ENCODE results near the gene TALDO1. TPM values are rescaled to one million over a fixed set of nuclear protein-coding genes. Genes with fewer than 3 reads are reported as not detected.

Gene TALDO1
- total RNA-seq, 1 donor from 2014 or later: 79.3 TPM

DNA sequence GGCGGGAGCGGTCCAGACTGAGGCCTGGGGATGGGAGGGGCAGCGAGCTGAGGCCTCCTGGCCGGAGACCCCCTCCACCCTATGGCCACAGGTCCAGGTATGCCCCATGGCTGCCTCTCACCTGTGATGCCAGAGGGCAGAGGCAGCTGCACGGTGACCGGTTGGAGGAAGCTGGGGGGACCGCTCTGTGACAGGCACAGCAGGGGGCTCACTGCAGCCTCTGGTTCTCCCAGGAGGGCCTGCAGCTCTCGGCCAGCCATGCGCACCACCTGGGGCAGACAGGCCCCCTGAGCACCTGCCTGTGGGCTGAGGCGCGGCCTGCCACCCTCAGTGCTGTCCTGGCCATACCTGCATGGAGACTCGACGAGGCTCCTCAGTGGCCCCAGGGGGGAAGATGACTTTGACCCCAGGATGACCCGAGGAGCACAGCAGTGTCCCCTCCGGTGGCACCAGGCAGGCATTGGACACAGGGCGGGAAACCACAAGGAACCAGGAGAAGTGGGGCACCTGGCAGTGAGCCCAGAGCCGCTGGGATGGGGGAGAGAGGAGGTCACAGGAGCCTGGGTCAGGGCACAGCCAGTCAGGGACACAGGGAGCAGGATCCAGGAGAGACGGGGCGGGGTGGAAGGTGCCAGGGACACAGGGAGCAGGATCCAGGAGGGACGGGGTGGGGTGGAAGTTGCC is 54.0 kb downstream of the TALDO1 start:
- no peak for DNase-seq

DNA sequence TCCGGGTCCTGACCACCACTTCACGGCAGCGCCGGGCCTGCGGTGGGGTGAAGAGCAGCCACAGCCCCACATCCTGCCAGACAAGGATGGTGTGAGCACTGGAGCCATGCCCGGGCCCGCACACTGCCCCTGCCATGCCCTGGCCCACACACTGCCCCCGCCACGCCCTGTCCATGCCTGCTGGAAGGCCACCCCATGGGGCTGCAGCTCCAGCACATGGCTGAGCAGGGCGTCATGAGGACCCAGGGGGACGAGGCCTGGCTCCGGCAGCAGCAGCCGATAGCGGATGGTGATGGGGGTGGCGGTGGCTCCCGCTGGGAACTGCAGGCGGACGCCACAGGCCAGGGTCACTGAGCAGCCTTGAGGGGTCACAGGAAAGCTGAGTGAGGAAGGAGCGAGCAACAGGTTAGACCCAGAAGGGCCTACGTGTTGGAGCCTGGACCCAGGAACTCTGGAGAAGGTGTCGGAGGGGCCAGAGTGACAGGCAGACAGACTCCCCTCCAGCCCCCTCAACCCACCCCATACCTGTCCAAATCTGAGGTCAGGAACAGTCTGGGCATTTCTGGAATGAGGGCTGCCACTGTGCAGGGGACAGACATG is 54.9 kb downstream of the TALDO1 start:
- DNase-seq: no peak

DNA sequence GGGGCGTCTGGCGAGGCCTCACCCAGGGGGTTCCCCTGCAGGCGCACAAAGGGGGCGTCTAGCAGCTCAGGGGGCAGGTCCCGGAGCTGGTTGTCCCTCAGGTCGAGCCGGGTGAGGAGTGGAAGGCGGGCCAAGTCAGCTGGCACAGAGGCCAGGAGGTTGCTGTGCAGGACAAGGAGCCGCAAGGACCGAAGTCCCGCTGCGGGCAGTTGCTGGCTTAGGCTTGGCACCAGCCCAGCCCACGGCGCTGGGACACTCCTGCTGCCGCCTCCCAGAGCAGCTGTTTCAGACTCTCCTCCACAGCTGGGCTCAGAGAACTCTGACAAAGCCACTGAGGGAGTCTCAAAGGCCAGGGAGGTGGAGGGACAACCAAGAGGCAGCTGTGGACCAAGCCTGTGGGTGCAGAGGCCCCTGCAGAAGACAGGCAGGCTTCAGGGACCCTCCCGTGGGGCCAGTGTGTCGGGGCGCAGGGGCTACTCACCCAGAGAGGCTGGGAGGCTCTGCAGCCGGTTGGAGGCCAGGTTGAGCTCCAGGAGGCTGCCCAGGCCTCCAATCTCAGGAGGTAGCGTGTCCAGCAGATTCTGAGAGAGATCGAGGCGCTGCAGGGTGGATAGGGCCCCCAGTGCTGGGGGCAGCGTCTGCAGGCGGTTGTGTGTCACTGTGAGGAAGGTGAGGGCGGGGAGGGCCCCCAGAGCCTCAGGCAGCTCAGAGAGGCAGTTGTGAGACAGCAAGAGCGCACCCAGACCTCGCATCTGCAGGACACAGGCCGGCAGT is 55.6 kb downstream of the TALDO1 start:
- no peak for DNase-seq

DNA sequence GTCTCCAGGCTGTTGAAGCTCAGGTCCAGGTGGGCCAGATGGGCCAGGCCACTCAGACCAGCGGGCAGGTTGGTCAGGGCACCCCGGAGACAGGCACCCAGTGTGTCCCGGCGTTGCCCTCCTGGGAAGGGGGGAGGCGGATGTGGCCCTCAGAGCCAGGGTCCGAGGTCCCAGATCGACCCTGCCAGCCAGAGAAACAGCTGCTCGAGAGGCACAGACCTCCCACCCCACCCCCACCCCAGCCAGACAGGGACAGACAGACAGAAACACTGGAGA is 56.1 kb downstream of the TALDO1 start:
- no peak for DNase-seq

DNA sequence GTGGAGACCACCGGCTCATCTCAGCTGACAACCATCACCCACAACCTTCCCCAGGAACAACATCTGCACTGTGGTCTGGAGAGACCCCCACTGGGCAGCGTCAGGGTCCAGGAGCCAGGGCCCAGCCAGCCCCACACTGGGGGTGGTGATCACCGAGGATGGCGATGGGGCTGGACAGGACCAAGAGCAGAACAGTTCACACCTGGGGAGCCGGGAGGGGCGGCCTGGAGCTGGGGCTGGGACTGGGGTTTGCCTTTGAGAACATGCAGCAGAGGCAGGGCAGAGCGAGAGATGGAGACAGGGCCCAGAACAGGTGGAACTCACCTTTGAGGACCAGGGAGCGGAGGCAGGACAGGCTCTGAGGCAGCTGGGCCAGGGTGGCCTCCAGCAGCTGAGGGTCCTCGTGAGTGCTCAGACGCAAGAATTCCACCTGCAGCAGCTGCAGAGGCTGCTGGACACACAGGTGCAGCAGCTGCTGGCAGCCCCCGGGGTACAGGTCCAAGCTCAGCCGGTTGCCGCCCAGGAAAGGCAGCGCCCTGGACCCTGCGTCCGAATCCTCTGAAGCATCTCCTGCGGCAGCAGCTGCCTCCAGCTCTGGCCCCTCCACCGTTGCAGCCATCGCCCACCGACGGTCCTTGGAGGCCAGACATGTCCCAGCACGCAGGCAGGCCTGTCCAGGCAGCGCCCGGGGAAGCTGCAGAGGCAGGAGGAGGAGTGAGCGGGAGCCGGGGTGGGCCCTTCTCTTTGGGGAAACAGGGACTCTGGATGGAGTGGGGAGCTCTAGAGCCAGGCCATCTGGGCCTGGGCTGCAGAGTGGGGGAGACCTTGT is 56.7 kb downstream of the TALDO1 start:
- peak; percentile 53 for DNase-seq

DNA sequence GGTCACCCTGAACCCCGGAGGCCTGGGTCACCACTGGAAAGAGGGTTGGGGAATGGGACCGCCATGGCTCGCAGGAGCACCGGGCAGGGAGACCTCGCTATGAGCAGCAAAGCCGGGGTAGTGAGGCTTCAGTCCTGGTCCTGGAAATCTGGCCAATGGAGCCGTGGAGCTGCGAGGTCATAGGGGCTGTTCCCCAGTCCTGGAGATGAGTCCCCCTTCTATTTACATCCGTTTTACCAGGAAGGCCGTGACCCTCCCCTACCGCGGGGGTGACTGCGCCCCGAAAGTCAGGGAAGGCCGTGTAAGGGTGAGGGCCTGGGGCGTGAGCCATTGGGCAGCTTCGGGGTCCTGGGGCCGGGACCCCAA is 57.3 kb downstream of the TALDO1 start:
- no peak for DNase-seq

DNA sequence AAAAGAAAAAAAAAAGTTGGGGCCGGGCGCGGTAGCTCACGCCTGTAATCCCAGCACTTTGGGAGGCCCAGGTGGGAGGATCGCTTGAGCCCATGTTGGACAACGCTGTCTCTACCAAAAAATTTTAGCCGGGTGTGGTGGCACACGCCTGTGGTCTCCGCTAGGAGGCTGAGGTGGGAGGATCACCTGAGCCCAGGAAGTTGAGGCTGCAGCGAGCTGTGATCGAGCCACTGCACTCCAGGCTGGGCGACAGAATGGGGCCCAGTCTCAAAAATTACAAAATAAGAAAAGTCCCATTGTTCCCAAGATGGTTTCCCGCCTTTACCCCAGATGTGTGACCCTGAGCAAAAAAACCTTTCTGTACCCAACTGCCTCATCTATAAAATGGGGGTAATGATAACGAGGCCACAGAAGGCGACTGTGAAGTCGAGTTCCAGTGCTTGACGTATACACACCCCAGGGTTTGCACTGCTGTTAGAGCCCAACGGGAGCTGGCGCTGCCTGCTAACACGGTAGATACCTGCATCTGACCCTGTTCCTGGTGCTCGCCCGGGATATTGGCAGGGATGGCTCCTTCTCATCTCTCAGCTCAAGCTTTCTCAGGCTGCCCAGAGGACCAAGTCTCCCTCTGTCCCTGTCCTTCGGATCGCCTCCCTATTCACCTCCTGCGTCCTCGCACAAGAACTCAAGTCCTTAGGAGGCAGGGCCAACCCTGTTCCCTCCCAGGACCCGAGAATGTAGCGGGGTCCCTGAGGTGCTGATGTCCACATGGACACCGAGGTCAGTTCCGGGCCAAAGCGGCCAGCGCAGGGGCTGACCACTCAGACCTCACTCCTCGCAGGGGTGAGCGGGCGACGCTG is 61.4 kb downstream of the TALDO1 start:
- DNase-seq: no peak

DNA sequence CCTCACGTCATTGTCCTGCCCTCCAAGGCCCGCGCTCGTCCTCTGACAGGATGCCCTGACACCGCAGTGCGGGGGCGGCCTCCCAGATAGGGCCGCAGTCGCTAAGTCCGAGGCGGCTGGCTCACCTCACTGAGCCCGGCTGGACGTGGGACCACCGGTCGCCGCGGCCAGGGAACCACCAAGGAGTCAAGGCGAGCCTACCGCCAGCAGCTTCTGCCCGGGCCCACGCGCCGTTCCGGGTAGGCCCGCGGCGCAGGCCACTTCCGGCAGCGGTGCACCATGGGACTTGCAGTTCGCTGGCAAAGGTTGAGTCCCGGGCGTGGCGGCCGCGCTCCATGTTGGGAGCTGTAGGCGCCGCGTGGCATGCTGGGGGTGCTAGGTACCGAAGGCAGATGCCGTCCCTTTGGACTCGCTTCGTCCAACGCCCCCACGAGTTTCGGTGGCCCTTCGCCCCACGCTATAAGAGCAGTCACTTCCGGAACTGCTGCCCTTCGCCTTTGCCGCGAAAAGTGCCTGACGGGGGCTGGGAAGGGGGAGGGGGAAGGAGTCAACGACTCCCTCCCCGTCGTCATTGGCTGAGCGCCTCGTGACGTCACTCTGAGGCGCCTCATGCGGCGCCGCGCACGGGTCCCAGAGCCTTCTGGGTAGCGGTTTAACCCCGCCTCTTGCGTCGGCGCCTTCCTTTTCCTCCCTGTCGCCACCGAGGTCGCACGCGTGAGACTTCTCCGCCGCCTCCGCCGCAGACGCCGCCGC is 62.2 kb downstream of the TALDO1 start, which contains the start of gene RPLP2:
Gene RPLP2 (plus strand): TSS at position 681 of the 753 bp plus-strand sequence. CDS start 268 bp downstream, outside the sequence.
- DNase-seq: peak; percentile 99

DNA sequence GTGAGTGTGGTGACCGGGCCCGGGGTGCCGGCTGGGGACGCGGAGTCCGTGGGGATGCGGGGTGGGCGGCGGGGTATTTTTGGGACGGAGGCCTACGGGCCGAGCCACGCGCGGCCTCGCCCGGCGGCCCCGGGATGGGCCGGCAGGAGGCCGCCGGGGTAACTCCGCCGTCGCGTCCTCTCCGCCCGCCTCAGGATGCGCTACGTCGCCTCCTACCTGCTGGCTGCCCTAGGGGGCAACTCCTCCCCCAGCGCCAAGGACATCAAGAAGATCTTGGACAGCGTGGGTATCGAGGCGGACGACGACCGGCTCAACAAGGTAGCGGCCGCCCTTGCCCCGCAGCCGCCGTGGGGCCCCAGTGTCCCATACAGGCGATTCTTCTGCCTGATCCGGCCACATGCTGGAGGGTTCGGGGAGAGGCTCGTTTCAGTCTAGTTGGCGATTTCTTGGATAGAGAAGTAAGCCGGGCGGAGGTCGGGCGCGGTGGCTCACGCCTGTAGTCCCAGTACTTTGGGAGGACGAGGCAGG is 62.8 kb downstream of the TALDO1 start:
- DNase-seq: no peak

DNA sequence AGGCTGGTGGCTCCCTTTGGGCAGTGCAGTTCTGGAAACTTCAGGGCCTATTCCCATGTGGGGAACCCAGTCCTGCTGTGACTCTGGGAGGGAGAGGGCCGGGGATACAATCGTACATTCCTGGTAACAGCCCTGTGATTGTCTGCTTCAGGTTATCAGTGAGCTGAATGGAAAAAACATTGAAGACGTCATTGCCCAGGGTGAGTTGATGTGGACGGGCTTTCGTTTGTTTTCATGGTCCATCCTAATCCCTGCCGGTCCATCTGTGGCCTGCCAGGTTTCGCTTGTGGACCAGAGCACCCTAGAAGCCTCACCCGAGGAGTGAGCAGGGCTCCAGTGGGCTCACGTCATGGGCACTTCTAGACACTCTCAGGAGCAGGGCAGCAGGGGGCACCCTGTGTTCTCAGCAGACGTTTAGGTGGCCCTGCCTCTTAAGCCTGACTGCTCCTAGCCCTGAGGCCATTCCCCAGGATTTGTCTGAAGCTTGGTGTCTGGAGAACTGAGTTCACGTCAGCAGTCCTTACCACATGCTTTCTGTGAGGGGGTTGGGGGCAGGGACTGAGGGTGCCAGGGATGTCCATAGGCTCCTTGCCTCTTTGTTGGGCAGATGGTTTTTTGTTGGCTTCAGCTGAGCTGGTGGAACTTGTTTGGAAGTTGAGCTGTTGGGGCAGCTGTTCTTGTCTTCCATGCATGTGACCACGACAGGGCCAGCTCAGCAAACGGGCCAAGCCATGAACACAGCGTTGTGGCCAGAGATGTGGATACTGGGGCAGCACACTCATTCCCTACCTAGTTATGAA is 64.4 kb downstream of the TALDO1 start:
- DNase-seq: no peak

DNA sequence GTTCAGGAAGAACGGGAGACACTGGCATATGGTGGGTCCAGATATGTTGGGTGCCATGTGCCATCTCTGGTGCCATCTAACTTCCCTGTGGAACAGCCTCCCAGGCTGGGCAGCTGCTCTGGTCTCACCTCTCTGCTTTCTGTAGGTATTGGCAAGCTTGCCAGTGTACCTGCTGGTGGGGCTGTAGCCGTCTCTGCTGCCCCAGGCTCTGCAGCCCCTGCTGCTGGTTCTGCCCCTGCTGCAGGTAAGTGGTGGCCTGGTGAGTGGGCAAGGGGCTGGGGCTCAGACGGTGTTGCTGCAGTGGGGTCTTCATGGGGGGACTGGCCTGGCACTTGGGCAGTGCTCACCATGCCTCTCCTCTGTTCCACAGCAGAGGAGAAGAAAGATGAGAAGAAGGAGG is 65.1 kb downstream of the TALDO1 start:
- no peak for DNase-seq

DNA sequence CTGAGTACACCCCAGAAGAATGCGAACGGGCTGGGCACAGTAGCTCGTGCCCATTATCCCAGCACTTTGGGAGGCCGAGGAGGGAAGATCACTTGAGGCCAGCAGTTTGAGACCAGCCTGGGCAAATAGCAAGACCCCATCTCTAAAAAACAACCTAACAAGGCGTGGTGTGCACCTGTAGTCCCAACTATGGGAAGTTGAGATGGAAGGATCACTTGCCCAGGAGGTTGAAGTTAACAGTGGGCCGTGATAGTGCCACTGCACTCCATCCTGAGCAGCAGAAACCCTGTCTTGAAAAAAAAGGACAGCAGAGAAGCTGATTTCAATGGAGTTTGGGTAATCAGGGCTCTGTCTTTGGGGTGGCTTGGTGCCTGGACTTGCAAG is 65.8 kb downstream of the TALDO1 start:
- no peak for DNase-seq

DNA sequence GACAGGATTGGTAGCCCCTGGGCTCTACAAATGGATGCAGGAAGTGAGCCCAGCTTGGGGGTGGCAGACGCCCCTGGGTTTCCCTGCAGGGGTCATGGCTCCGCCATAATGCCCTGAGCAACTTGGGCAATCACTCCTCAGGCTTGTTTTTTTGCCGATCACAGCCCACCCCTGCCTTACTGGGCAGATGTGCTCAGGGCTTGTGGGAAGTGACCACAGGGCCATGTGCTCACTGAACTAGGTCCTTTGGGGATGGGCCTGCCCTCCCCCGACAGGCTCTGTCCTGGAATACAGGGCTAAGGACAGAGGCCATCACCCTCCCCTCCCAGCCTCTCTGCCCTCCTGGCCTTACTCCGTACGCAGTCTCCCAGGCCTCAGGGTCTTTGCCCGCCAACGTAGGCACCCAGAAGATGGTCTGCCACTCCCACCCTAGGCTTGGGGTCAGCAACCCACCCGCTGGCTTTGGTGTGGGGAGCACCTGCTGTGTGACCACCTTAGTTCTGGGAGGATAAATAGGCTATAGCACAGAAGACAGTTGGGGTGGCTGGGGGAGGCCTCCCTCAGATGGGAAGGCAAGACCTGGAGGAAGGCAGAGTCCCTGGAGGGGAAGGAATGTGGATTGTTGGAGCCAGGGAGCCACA is 66.3 kb downstream of the TALDO1 start:
- DNase-seq: no peak

Small RNA genes within 50 kb of the gene (small RNA-seq; reads per million reads assigned to genes)
- not detected for gene SNORA52 (ENCODE audit: low replicate concordance)

Other genes starting within 250 kb of the TALDO1 start
- 155 TPM for gene RNH1, start 240.2 kb upstream of the TALDO1 start, total RNA-seq
- 50.7 TPM for gene HRAS, start 211.9 kb upstream of the TALDO1 start, total RNA-seq
- gene LRRC56, start 209.9 kb upstream of the TALDO1 start, total RNA-seq: 2.1 TPM
- gene LMNTD2, start 186.7 kb upstream of the TALDO1 start, total RNA-seq: 0.82 TPM
- 7.3 TPM for gene RASSF7, start 186.5 kb upstream of the TALDO1 start, total RNA-seq
- 26.5 TPM for gene PHRF1, start 171.0 kb upstream of the TALDO1 start, total RNA-seq
- gene IRF7, start 131.5 kb upstream of the TALDO1 start, total RNA-seq: 12.5 TPM
- gene CDHR5, start 122.5 kb upstream of the TALDO1 start, total RNA-seq: not detected
- gene SCT, start 120.3 kb upstream of the TALDO1 start, total RNA-seq: 21.6 TPM
- gene DRD4, start 110.2 kb upstream of the TALDO1 start, total RNA-seq: not detected
- 18.8 TPM for gene DEAF1, start 52.2 kb upstream of the TALDO1 start, total RNA-seq
- 10.1 TPM for gene TMEM80, start 51.6 kb upstream of the TALDO1 start, total RNA-seq
- 88.3 TPM for gene EPS8L2, start 41.2 kb upstream of the TALDO1 start, total RNA-seq
- 17.4 TPM for gene GATD1, start 30.0 kb downstream of the TALDO1 start, total RNA-seq
- gene CEND1, start 42.6 kb downstream of the TALDO1 start, total RNA-seq: not detected
- gene SLC25A22, start 50.8 kb downstream of the TALDO1 start, total RNA-seq: 7.5 TPM
- 13.4 TPM for gene PIDD1, start 57.8 kb downstream of the TALDO1 start, total RNA-seq
- 259 TPM for gene RPLP2, start 62.5 kb downstream of the TALDO1 start, total RNA-seq
- 29.8 TPM for gene PNPLA2, start 71.5 kb downstream of the TALDO1 start, total RNA-seq
- 22.6 TPM for gene CRACR2B, start 80.5 kb downstream of the TALDO1 start, total RNA-seq
- 181 TPM for gene CD151, start 85.5 kb downstream of the TALDO1 start, total RNA-seq
- 11.9 TPM for gene POLR2L, start 95.1 kb downstream of the TALDO1 start, total RNA-seq
- gene TSPAN4, start 95.4 kb downstream of the TALDO1 start, total RNA-seq: 44.6 TPM
- gene CHID1, start 163.3 kb downstream of the TALDO1 start, total RNA-seq: 46.4 TPM
- gene AP2A2, start 178.4 kb downstream of the TALDO1 start, total RNA-seq: 28.6 TPM